Parathyroid adenoma (tissue), 2 donors: ENCODE data around the gene NELFA.
"Not testable (repeated sequence)": the region's sequence is repeated elsewhere in the genome, so short reads cannot be mapped to it uniquely, and the experiment has no call there.

Experiments
- H2AFZ ChIP-seq: fragments of 300-600 bp; sonication (generic); one replicate; pipeline ENCODE4 v1.7.0; 2017; ENCODE audit warnings: antibody characterized with exemption, mild to moderate bottlenecking
- H3K27ac ChIP-seq: fragments of 300-600 bp; sonication (generic); one replicate; pipeline ENCODE4 v1.7.0; 2017
- H3K27me3 ChIP-seq: fragments of 300-600 bp; sonication (generic); one replicate; pipeline ENCODE4 v1.7.0; 2017; ENCODE audit warnings: low read length; ENCODE audit not compliant: control insufficient read depth, insufficient read depth
- H3K36me3 ChIP-seq: fragments of 300-600 bp; sonication (generic); one replicate; pipeline ENCODE4 v1.7.0; 2017; ENCODE audit warnings: low read length; ENCODE audit not compliant: control insufficient read depth, insufficient read depth
- H3K4me1 ChIP-seq: fragments of 300-600 bp; sonication (generic); one replicate; pipeline ENCODE4 v1.7.0; 2017; ENCODE audit warnings: control low read depth
- H3K4me2 ChIP-seq: fragments of 300-600 bp; sonication (generic); one replicate; pipeline ENCODE4 v1.7.0; 2017; ENCODE audit warnings: low read length
- H3K4me3 ChIP-seq: fragments of 300-600 bp; sonication (generic); one replicate; pipeline ENCODE4 v1.7.0; 2017; ENCODE audit warnings: low read depth, low read length
- H3K79me2 ChIP-seq: fragments of 300-600 bp; sonication (generic); one replicate; pipeline ENCODE4 v1.7.0; 2017; ENCODE audit warnings: control low read depth
- H3K9ac ChIP-seq: fragments of 300-600 bp; sonication (generic); one replicate; pipeline ENCODE4 v1.7.0; 2017; ENCODE audit warnings: mild to moderate bottlenecking
- H3K9me3 ChIP-seq: fragments of 300-600 bp; sonication (generic); one replicate; pipeline ENCODE4 v1.7.0; 2017; ENCODE audit warnings: low read length; ENCODE audit not compliant: control insufficient read depth
- TF ChIP-seq, protein P1 (sequence below): fragments of 300-600 bp; sonication (generic); IDR thresholded peaks from one replicate; pipeline ENCODE4 v1.7.0; 2017; ENCODE audit warnings: antibody characterized with exemption, mild to moderate bottlenecking
- donor health status: primary hyperparathyroidism.

NELFA gene

DNA sequence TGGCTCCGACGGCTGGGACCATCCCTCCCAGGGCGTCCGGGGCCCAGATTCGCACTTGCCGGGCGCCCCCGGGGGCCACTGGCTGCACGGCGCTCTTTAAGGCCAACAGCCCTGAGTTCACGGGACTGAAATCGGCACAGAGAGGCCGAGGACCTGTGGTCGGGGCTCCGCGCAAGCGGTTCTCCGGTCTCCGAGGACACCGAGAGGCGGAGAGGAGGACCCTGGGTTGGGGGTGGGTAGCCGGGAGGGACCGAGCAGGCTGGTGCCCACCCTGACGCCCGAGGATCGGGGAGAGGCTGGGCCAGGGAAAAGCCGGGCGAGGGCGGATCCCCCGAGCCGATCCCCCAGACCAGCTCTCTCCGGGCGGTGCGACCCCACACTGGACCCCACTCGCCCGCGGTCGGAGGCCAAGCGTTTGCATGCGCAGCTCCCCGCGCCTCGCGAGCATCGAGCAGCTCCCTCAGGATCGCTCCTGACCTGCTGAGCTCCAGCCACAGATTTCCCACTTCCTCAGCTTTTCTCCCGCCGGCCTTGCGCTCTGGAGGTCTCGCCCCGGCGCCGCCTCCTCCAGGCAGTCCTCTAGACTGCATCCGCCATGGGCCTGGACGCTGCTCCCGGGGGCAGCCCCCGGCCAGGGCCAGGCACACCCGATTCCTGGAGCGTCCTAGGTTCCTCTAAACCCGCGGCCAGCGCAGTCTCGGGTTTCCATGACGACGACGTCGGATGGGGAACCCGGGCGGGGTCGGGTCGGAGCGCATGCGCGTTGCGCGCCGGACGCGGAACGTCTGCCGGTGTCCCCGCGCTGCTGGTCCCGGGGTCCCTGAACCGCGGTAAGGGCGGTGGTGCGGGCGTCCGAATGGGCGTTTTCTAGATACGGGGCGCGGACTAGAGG, 32.7 kb upstream of the NELFA start:
- H3K27ac ChIP-seq, result no peak overlapping the region
- no peaks in the 10 kb centered on the region for H3K27me3 ChIP-seq
- no peaks in the 10 kb centered on the region for H3K79me2 ChIP-seq
- peak overlapping the region; percentile 71 for H3K4me3 ChIP-seq
- peak overlapping the region; percentile 97 for H3K4me2 ChIP-seq
- H2AFZ ChIP-seq, result peak overlapping the region; percentile 59
- TF ChIP-seq, protein P1, sequence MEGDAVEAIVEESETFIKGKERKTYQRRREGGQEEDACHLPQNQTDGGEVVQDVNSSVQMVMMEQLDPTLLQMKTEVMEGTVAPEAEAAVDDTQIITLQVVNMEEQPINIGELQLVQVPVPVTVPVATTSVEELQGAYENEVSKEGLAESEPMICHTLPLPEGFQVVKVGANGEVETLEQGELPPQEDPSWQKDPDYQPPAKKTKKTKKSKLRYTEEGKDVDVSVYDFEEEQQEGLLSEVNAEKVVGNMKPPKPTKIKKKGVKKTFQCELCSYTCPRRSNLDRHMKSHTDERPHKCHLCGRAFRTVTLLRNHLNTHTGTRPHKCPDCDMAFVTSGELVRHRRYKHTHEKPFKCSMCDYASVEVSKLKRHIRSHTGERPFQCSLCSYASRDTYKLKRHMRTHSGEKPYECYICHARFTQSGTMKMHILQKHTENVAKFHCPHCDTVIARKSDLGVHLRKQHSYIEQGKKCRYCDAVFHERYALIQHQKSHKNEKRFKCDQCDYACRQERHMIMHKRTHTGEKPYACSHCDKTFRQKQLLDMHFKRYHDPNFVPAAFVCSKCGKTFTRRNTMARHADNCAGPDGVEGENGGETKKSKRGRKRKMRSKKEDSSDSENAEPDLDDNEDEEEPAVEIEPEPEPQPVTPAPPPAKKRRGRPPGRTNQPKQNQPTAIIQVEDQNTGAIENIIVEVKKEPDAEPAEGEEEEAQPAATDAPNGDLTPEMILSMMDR, result no peak
- no peaks in the 10 kb centered on the region for H3K4me1 ChIP-seq
- H3K36me3 ChIP-seq, result no peaks in the 10 kb centered on the region
- H3K9me3 ChIP-seq, result no peaks in the 10 kb centered on the region
- no peak overlapping the region for H3K9ac ChIP-seq

DNA sequence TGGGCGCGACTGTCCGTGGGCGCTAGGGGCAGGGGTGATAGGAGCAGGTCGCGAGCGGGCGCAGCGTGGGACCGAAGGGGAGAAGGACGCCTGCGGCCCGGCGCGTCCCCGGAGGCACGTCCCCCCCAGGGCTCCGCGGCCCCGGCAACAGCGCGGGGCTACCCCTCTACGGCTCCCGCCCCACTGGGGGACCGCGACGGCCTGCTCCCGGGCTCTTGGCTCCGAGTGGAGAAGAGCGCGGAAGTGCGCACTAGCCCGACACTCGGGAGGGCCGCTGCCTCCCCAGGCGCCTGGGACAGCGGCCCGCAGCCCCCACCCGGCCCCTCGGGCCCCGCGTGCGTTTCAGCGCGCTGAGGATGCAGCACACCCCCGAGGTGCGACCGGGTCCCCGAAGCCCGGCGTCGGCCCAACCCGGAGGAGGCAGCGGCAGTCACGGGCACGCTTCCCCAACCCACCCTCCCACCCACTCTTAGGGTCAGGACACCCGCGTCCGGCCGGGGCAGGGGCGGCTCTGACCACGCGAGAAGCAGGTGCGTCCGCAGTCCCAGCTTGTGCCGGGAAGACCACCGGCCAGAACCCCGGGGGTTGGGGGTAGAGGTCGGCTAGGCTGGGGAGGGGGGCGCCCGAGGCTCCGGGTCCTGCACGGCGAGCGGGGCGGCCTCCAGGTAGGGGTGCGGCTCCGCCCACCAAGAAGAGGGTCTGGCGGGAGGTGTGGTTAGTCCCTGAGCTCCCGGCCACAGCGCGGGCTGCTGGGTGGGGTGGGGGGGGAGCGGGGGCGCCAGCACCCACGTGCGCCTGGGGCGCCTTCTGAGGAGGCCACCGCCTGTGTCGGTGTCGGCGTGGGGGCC, 31.8 kb upstream of the NELFA start:
- H3K9ac ChIP-seq, result no peak overlapping the region
- TF ChIP-seq, protein P1, result no peak
- H3K79me2 ChIP-seq, result no peaks in the 10 kb centered on the region
- peak overlapping the region; percentile 97 for H3K4me2 ChIP-seq
- peak overlapping the region; percentile 59 for H2AFZ ChIP-seq
- no peaks in the 10 kb centered on the region for H3K27me3 ChIP-seq
- H3K9me3 ChIP-seq, result no peaks in the 10 kb centered on the region
- H3K36me3 ChIP-seq, result no peaks in the 10 kb centered on the region
- H3K4me3 ChIP-seq, result peak overlapping the region; percentile 71
- no peak overlapping the region for H3K27ac ChIP-seq
- no peaks in the 10 kb centered on the region for H3K4me1 ChIP-seq

DNA sequence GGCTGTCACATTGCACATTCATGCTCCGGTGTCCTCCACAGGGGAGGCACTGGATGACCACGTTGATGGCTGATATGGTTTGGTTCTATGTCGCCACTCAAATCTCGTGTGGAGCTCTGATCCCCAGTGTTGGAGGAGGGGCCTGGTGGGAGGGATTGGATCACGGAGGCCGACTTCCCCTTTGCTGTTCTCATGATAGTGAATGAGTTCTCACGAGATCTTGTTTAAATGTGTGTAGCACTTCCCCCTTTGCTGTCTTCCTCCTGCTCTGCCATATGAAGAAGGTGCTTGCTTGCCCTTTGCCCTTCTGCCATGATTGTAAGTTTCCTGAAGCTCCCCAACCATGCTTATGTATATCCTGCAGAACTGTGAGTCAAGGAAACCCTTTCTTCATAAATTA, 28.1 kb upstream of the NELFA start:
- no peaks in the 10 kb centered on the region for H3K27me3 ChIP-seq
- no peak overlapping the region for H3K9ac ChIP-seq
- H3K27ac ChIP-seq, result no peak overlapping the region
- H3K79me2 ChIP-seq, result no peaks in the 10 kb centered on the region
- H3K4me2 ChIP-seq, result no peak overlapping the region
- H3K9me3 ChIP-seq, result no peaks in the 10 kb centered on the region
- H3K36me3 ChIP-seq, result no peaks in the 10 kb centered on the region
- TF ChIP-seq, protein P1, result no peak
- no peak overlapping the region for H3K4me3 ChIP-seq
- H3K4me1 ChIP-seq, result no peaks in the 10 kb centered on the region
- no peak overlapping the region for H2AFZ ChIP-seq

DNA sequence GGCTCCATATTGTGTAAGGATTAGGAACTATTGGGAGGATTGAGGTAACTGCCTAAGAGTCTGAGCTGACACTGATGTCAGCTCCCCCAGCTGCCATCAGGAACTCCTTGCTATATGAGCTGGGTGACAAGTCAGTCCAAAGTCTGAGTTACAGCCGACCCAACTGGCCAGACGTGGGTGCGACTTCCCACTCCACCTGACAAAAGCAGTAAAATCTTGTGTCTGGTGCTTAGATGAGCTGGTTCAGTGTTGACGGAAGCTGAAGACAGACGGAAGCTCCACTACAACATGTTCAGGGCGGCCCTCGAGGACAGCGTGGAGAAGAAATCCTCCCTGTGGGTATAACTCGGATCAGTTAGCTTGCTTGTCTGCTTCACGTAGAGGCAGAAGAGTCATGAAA, 27.6 kb upstream of the NELFA start:
- H3K4me3 ChIP-seq, result no peak overlapping the region
- H3K9ac ChIP-seq, result no peak overlapping the region
- H3K4me1 ChIP-seq, result no peaks in the 10 kb centered on the region
- TF ChIP-seq, protein P1, result no peak
- no peak overlapping the region for H3K4me2 ChIP-seq
- H3K36me3 ChIP-seq, result no peaks in the 10 kb centered on the region
- H3K27ac ChIP-seq, result no peak overlapping the region
- H3K9me3 ChIP-seq, result no peaks in the 10 kb centered on the region
- no peak overlapping the region for H2AFZ ChIP-seq
- no peaks in the 10 kb centered on the region for H3K79me2 ChIP-seq
- no peaks in the 10 kb centered on the region for H3K27me3 ChIP-seq

DNA sequence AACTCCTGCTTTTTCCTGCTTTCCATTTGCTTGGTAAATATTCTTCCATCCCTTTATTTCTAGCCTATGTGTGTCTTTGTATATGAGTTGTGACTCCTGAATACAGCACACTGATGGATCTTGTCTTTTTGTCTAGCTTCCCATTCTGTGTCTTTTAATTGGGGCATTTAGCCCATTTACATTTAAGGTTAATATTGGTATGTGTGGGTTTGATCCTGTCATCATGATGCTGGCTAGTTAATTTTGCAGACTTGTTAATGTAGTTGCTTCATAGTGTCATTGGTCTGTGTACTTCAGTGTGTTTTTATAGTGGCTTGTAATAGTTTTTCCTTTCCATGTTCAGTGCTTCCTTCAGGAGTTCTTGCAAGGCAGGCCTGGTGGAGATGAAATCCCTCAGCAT, 22.4 kb upstream of the NELFA start:
- not testable (repeated sequence) for H3K79me2 ChIP-seq, H3K27me3 ChIP-seq, H3K27ac ChIP-seq, H3K36me3 ChIP-seq, H2AFZ ChIP-seq, H3K4me1 ChIP-seq, H3K4me3 ChIP-seq, H3K4me2 ChIP-seq, H3K9ac ChIP-seq, H3K9me3 ChIP-seq

DNA sequence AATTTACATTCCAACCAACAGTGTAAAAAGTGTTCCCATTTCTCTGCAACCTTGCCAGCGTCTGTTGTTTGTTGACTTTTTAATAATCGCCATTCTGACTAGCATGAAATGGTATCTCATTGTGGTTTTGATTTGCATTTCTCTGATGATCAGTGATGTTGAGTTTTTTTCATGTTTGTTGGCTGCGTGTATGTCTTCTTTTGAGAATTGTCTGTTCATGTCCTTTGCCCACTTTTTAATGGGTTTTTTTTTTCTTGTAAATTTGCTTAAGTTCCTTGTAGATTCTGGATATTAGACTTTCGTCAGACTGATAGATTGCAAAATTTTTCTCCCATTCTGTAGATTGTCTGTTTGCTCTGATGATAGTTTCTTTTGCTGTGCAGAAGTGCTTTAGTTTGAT, 18.3 kb upstream of the NELFA start:
- H3K9ac ChIP-seq, H3K4me2 ChIP-seq, H3K4me1 ChIP-seq, H3K27ac ChIP-seq, H3K36me3 ChIP-seq, H3K4me3 ChIP-seq, H3K9me3 ChIP-seq, H3K79me2 ChIP-seq, H3K27me3 ChIP-seq, H2AFZ ChIP-seq: not testable (repeated sequence)
